ENCODE measurements around the gene KLK4. TPM values are rescaled to one million over a fixed set of nuclear protein-coding genes. Genes with fewer than 3 reads are reported as not detected.

Gene KLK4
- total and polyA plus RNA-seq, 9 of the 15 experiments (the other 6 are each of a cell fraction or from before 2014, with no cell fraction given): not detected

DNA sequence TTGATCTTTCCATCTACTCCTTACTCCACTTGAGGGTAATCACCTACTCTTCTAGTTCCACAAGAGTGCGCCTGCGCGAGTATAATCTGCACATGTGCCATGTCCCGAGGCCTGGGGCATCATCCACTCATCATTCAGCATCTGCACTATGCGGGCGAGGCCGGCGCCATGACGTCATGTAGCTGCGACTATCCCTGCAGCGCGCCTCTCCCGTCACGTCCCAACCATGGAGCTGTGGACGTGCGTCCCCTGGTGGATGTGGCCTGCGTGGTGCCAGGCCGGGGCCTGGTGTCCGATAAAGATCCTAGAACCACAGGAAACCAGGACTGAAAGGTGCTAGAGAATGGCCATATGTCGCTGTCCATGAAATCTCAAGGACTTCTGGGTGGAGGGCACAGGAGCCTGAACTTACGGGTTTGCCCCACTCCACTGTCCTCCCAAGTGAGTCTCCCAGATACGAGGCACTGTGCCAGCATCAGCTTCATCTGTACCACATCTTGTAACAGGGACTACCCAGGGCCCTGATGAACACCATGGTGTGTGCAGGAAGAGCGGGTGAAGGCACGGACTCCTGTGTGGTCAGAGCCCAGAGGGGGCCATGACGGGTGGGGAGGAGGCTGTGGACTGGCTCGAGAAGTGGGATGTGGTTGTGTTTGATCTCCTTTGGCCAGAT lies 40.6 kb downstream of the KLK4 start (continued):
- peak; percentile 92 for TF ChIP-seq MGA (IDR thresholded peaks at IDR 0.05)
- no peak for TF ChIP-seq ZNF668 (CRISPR knock-in tag; IDR thresholded peaks at IDR 0.05)
- no peak for TF ChIP-seq SFPQ (IDR thresholded peaks at IDR 0.05; ENCODE audit: low read depth, low read length)
- TF ChIP-seq ZNF263 (CRISPR knock-in tag; IDR thresholded peaks at IDR 0.05; ENCODE audit: borderline replicate concordance): peak; percentile 77; the same call in 1 of the 2 replicates
- TF ChIP-seq EHMT2 (IDR thresholded peaks at IDR 0.05): peak; percentile 92
- no peak for TF ChIP-seq ZNF280B (CRISPR knock-in tag; IDR thresholded peaks at IDR 0.05)
- TF ChIP-seq, protein P1, sequence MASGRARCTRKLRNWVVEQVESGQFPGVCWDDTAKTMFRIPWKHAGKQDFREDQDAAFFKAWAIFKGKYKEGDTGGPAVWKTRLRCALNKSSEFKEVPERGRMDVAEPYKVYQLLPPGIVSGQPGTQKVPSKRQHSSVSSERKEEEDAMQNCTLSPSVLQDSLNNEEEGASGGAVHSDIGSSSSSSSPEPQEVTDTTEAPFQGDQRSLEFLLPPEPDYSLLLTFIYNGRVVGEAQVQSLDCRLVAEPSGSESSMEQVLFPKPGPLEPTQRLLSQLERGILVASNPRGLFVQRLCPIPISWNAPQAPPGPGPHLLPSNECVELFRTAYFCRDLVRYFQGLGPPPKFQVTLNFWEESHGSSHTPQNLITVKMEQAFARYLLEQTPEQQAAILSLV (tag; IDR thresholded peaks at IDR 0.05): 0 out of 2 replicates have a peak, but pooled peaks have one; percentile 29
- TF ChIP-seq, protein P2, sequence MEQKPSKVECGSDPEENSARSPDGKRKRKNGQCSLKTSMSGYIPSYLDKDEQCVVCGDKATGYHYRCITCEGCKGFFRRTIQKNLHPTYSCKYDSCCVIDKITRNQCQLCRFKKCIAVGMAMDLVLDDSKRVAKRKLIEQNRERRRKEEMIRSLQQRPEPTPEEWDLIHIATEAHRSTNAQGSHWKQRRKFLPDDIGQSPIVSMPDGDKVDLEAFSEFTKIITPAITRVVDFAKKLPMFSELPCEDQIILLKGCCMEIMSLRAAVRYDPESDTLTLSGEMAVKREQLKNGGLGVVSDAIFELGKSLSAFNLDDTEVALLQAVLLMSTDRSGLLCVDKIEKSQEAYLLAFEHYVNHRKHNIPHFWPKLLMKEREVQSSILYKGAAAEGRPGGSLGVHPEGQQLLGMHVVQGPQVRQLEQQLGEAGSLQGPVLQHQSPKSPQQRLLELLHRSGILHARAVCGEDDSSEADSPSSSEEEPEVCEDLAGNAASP (IDR thresholded peaks at IDR 0.05): no peak
- no peak for TF ChIP-seq SMARCA5 (IDR thresholded peaks at IDR 0.05)

All from K562 (cell line).